DOHH2 (cell line): Measurements from ENCODE around the gene KIF26B.

Experiments
- H3F3A ChIP-seq: fragments of 200-600 bp; sonication (generic), shearing (Covaris generic); 2 replicates; pipeline ENCODE4 v1.6.0; 2016; ENCODE audit warnings: antibody characterized with exemption, mild to moderate bottlenecking; ENCODE audit not compliant: control insufficient read depth, insufficient read depth
- H3K27ac ChIP-seq: fragments of 200-600 bp; sonication (generic); 2 replicates; pipeline ENCODE4 v1.5.1; 2014; ENCODE audit warnings: low read depth, mild to moderate bottlenecking, low read length, moderate library complexity
- H3K27me3 ChIP-seq: fragments of 200-600 bp; sonication (generic); 2 replicates; pipeline ENCODE4 v1.6.1; 2014; ENCODE audit warnings: mild to moderate bottlenecking, low read length, mixed read lengths; ENCODE audit not compliant: control insufficient read depth
- H3K36me3 ChIP-seq: fragments of 200-600 bp; sonication (generic); 2 replicates; pipeline ENCODE4 v1.6.1; 2014; ENCODE audit warnings: mild to moderate bottlenecking, low read length, moderate library complexity, mixed read lengths; ENCODE audit not compliant: control insufficient read depth
- H3K4me1 ChIP-seq: fragments of 200-600 bp; sonication (generic); 2 replicates; pipeline ENCODE4 v1.6.1; 2014; ENCODE audit warnings: mild to moderate bottlenecking, low read length, mixed read lengths; ENCODE audit not compliant: control insufficient read depth
- H3K4me2 ChIP-seq: fragments of 200-600 bp; sonication (generic); 2 replicates; pipeline ENCODE4 v1.6.0; 2014; ENCODE audit warnings: mild to moderate bottlenecking, low read length, moderate library complexity
- H3K4me3 ChIP-seq: fragments of 200-600 bp; sonication (generic); 2 replicates; pipeline ENCODE4 v1.5.1; 2014; ENCODE audit warnings: mild to moderate bottlenecking, low read length, mixed read lengths
- H3K79me2 ChIP-seq: fragments of 200-600 bp; sonication (generic); 2 replicates; pipeline ENCODE4 v1.6.1; 2014; ENCODE audit warnings: mild to moderate bottlenecking, low read length, mixed read lengths; ENCODE audit not compliant: control insufficient read depth
- H3K9me2 ChIP-seq: fragments of 200-600 bp; sonication (generic); replicated peaks from 2 replicates; pipeline ENCODE4 v1.6.1; 2014; ENCODE audit warnings: mild to moderate bottlenecking, low read length, mixed read lengths; ENCODE audit not compliant: control insufficient read depth
- H3K9me3 ChIP-seq: fragments of 200-600 bp; sonication (generic); 2 replicates; pipeline ENCODE4 v1.6.1; 2014; ENCODE audit warnings: antibody characterized with exemption, low read length, mixed read lengths; ENCODE audit not compliant: control insufficient read depth, insufficient read depth
- H4K20me1 ChIP-seq: fragments of 200-600 bp; sonication (generic); 2 replicates; pipeline ENCODE4 v1.6.0; 2014; ENCODE audit warnings: low read depth, mild to moderate bottlenecking, antibody characterized with exemption, low read length, moderate library complexity; ENCODE audit not compliant: control insufficient read depth, insufficient read depth
- CTCF ChIP-seq: fragments of 200-600 bp; sonication (generic); IDR thresholded peaks from one replicate; pipeline ENCODE4 v1.5.1; 2014; ENCODE audit warnings: antibody characterized with exemption, mild to moderate bottlenecking, low read depth, low read length; ENCODE audit not compliant: poor library complexity, severe bottlenecking
- EZH2phosphoT487 ChIP-seq: fragments of 200-600 bp; sonication (generic); IDR thresholded peaks from 2 replicates; pipeline ENCODE4 v1.6.1; 2017; ENCODE audit warnings: borderline replicate concordance, mild to moderate bottlenecking, antibody characterized with exemption, low read length, moderate library complexity, mixed read lengths

KIF26B gene

DNA sequence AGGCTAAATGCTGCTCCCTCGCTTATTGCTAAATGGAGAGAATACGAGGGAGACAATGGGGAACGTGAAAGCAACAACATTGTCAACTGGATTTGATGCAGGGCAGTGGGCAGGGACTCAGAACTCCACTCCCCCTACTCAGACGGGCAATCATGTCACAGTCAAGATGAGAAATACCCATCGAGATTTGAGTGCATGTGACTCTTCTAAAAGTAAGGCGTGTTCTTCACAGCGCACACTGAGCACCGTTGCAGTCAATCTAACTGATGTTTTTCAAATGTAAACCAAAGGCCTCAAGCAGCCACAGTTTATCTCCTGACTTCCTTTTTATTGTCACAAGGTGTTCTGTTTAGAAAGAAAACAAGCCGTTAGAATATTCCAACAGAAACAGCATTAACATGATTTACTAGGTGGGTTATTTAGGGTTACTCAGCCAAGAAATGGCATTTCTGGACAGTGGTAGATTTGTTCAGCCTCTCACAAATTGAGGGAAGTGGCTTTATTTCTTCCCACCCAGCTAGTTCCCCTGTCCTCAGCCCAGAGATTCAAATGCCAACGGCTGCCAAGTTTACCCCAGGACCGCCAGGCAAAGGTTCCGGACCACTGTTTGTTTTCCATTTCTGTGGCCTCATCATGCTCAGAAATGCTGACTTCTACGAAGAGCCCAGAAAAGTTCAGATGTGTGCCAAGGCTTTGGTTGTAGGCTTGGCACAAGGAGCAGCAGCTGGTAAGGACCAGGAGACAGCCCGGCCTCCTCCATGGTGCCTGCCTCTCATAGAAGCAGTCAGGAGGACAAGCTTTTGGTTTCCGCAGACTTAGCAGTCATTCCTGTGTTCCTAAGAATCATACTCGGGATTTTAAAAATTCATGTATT, 171.4 kb downstream of the KIF26B start:
- Histone ChIP-seq H3K4me1 (no peaks in the 10 kb centered on the region), H3K4me3 (no peak overlapping the region), H4K20me1 (no peaks in the 10 kb centered on the region), H3K9me2 (no peaks in the 10 kb centered on the region), H3K27ac (no peak overlapping the region), H3K27me3 (no peaks in the 10 kb centered on the region), H3F3A (no peaks in the 10 kb centered on the region), H3K79me2 (no peaks in the 10 kb centered on the region), H3K36me3 (no peaks in the 10 kb centered on the region), H3K4me2 (no peak overlapping the region), H3K9me3 (no peaks in the 10 kb centered on the region)
- TF ChIP-seq EZH2phosphoT487 (no peak), CTCF (no peak)

- no peaks in the 10 kb centered on the region for H3K9me3 ChIP-seq
- no peak overlapping the region for H3K4me2 ChIP-seq
- no peaks in the 10 kb centered on the region for H3K79me2 ChIP-seq
- no peaks in the 10 kb centered on the region for H3K27me3 ChIP-seq
- H3K4me3 ChIP-seq: no peak overlapping the region
- no peaks in the 10 kb centered on the region for H3K9me2 ChIP-seq
- H3K36me3 ChIP-seq: no peaks in the 10 kb centered on the region
- H3K27ac ChIP-seq: no peak overlapping the region
- H3F3A ChIP-seq: no peaks in the 10 kb centered on the region
- TF ChIP-seq CTCF (no peak), EZH2phosphoT487 (no peak)
- no peaks in the 10 kb centered on the region for H4K20me1 ChIP-seq
- no peaks in the 10 kb centered on the region for H3K4me1 ChIP-seq
These were observed 172.6 kb downstream of the KIF26B start for GRCh38 chr1:245327360-245327759.

GRCh38 chr1:245327842-245328241, 173.1 kb downstream of the KIF26B start:
- Histone ChIP-seq H3K36me3 (no peaks in the 10 kb centered on the region), H3K9me3 (no peaks in the 10 kb centered on the region), H3K4me3 (no peak overlapping the region), H3K27me3 (no peaks in the 10 kb centered on the region), H3F3A (no peaks in the 10 kb centered on the region), H3K4me2 (no peak overlapping the region), H3K79me2 (no peaks in the 10 kb centered on the region), H3K4me1 (no peaks in the 10 kb centered on the region), H4K20me1 (no peaks in the 10 kb centered on the region), H3K27ac (no peak overlapping the region), H3K9me2 (no peaks in the 10 kb centered on the region)
- TF ChIP-seq CTCF: no peak
- no peak for TF ChIP-seq EZH2phosphoT487
